CD4-positive, alpha-beta T cell treated with Interleukin-12 subunit alpha and Interleukin-12 subunit beta, for 1 hour (primary cell): Measurements from ENCODE around the gene FITM1.

ENCODE experiments used
- DNase-seq: peaks from one replicate; pipeline ENCODE4 v3.0.0-alpha.2; 2020

The FITM1 gene, protein sequence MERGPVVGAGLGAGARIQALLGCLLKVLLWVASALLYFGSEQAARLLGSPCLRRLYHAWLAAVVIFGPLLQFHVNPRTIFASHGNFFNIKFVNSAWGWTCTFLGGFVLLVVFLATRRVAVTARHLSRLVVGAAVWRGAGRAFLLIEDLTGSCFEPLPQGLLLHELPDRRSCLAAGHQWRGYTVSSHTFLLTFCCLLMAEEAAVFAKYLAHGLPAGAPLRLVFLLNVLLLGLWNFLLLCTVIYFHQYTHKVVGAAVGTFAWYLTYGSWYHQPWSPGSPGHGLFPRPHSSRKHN

DNA sequence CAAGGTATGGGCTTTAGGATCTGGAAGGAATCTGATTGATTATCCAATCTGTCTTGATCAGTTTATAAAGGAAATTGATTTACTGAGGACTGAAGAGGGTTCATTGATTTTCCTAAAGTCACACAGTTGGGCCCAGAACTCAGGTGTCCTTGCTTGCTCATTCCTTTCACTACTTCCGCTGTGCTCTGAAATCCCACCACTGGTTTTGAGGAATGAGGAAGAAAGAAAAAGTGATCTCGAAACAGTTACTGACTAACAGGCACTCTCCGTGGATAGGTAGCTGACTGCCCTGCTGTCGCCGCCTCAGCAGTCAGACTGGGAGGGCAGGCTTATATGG is at the start of gene FITM1:
Gene FITM1, plus strand, starts transcription at position 280 of the 337 bp plus-strand sequence. CDS start 905 bp downstream, outside the sequence.
- DNase-seq, result no peak

DNA sequence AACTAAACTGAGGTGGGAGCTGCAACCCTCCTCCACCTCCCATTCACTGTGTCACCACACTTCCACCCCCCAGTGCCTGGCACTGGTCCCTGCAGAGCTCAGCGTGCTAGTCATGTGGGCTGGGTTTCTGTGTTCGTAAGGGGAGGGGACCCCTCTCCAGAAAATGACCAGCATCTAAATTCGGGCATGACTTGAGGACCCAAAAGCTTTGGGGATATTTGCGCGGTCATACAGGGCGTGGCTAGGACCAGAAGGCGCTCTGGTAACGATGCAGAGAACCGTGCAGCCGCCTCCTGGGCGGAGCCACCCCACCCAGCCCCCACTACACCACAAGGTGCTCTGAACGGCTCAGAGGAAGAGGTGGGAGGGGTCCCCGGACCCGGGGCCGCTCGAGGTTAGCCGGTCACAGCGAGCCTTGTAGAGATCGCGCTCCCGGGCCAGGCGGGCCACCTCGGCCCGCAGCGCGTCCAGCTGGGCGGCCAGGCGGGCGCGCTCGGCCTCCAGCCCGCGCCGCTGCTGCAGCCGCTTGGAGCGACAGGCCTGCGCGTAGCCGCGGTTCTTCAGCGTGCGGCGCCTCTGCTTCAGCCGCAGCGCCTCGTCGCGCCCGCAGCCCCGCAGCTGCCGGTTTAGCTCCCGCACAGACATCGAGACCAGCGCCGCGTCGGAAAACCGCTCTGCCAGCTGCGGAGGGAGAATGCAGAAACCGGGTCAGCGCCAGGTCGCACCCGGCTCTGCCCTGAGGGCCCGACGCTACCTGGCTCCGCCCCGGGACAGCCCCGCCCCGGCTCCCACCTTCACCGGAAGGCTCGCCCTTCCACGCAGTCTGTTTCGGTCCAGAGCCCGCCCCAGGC is 49.3 kb upstream of the FITM1 start:
- DNase-seq, result peak; percentile 70

DNA sequence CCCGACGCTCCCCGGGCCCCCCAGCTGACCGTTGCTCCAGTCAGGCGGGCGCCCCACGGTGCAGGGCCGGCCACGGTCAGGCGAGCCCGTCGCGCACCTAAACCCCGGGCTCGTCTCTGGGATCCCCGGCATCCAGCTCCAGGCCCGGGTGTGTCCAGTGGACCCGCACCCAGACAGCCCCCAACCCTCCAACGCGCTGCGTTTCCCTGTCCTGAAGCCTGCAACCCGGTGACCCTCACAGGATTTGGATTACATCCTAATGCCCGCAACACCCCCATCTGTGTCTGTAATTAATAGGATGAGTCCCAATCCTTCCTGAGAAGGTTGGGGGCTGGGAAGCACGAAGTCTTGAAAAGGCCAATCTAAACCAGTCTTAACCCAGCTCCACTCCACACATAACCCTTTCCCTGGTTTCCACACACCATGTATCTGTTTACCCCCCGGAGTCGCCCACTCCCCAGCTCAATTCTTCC is 48.7 kb upstream of the FITM1 start:
- DNase-seq, result no peak

DNA sequence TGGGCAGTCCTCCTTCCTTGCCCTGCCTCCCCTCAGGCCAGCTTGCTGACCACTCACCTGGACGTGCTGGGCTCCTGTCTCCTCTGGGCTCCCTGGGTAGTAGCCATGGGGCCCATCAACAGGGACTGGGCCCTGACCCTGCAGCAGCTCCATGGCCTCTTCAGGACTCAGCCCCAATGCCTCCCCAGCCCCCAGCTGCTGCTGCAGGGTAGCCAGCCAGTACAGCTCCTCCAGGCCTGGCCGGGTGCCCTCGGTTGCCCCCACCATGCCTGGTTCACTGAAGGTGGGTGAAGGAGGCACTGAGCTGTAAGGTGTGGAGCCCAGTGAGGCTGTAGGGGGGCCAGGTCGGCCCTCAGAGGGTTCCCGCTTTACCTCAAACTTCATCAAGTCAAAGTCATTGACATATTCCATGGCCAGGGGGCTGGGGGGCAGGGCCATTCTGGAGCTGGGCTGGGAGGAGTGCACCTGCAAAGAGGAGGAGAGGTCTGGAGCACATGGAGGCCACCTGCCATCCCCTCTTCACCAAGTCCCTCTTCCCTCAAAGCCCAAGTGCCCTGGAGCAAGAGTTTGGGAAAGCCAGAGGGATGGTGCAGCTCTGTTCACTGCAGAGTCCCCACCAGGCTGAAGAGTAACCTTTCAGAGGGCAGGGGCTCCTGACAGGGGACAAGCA is 47.9 kb upstream of the FITM1 start:
- no peak for DNase-seq

DNA sequence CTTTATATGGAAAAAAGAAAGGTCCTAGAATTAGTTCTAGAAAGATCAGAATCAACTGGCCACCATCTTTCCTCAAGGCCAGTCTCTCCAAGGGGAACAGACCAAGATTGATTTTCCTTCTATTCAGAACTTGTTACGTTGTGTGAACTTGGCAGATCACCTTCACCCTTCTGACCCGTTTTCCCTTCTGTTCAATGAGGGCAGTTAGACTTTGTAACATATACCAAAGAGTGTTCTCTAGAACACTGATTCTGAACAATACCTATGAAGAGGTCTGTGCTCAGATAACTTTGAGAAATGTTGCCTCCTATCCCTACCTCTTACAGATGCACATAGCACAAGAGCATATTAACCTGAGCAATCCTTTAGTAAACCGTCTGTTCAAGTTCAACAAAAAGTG is 47.0 kb upstream of the FITM1 start:
- DNase-seq, result no peak

DNA sequence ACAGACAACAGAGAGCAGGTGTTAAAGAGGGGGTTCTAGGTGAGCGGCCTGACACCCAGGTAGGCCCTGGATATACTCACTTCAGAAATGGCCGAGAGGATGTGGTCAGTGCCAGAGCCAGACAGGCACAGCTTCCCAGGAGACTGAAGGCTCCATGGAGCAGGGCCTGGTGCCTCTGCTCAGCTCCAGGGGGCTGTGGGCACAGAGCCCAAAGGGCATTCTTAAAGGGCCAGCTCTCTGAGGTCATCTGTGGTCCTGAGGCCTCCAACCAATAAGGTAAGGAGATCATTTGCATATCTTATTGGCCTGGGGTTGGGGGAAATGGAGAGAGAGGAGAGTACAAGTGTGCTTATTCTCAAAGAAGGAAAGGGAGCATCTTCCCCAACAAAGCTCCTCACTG is 46.0 kb upstream of the FITM1 start:
- DNase-seq, result no peak

DNA sequence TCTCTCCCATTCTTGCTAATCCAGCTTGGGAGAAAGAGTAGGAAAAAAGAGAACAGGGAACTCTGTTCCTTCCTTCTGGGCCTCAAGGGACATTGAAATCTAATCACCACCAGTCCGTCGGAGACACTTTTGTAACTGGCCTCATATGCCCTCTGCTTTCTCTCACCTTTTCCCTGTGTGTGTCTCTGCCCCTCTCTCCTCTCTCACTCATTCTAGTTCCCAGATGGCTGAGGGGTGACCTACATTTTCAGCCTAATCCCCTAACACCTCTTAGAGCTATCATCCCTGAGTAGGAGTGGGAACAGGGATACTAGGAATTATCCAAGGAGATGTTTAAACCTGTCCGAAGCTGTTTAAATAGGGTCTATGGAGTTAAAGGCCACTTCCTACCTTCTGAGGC is 45.2 kb upstream of the FITM1 start:
- DNase-seq, result no peak

DNA sequence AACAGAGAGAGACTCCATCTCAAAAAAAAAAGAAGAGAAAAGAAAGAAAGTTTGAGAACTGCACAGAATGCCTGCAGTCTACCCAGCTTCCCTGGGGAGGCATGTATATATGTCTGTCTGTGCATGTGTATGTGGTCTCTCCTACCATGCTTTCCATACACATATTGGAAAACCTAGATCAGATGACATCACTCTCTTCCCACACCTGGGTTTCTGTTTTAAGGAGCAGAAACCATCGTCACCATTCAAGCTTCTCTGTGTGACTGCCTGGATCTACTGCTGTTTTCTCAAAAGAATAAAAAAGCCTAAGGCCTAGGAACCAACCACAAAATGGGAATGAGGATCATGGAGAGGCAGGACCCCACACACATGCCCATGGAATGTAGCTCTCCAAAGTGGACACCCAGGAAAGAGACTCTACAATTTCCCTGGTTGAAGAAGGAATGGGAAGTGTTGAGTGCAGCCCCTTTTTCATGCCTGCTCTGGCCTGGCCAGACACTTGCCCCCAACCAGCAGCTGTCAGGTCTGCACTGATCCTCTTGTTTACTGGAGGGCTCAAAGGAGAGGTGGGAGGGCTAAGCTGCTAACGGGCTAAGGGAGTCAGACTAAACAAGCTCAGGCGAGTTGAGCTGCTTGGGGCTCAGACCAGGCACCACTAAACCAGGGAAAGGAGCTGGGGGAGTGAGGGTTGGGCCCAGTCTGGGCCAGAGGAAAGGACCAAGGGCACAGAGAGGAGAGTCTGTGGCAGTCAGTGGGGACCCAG is 44.1 kb upstream of the FITM1 start:
- DNase-seq, result no peak

DNA sequence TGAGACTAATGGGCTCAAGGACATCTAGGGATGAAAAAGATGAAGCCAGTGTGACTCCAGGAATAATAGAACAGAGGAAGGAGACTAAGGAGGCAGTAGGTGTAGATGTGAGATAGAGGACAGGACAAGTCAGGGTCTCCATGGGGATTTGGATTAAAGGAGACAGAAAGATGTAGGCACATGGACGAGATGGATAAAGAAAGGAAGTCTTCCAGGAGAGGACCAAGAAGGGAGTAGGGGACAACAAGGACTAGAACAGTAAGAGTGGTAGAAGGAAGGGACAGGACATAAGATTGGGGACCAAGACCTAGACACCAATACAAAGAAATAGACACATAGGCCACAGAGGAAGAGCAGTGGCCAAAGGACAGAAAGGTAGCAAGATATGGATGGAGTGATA is 43.5 kb upstream of the FITM1 start:
- DNase-seq, result no peak

DNA sequence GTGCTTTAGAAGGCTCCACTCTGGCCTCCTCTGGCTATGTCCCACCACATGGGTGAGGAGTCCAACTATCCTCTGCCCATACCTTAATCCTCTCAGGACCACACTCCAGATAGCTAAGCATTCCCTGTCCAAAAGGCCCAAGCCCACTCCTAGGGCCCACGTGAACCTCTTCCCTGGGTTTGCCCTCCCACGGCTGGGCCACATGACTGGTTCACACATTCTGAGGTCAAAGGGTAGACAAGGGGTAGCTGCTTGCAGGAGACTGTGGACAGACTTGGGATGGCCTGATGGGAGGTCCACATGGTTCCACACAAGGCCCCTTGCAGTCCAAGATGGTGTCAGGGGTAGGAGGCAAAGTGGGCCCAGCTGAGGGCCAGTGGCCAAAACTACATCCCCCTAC is 42.4 kb upstream of the FITM1 start:
- no peak for DNase-seq

DNA sequence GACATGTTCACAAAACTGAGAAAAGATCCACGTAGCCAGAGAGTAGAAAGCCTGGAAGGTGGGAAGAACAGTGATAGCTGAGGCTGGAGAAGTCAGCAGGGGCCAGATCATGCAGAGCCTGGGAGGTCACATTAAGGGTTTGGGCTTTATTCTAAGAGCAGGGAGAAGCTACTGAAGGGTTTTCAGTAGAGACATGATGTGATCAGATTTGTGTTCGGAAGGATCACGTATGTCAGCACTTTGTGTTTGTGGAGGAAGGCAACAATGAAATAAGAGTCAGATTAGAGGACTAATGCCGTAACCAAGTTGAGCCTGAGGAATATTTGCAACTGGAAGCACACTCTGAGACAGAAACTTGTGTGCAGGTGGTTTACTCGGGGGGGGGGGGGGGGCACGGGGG is 40.6 kb upstream of the FITM1 start:
- no peak for DNase-seq

DNA sequence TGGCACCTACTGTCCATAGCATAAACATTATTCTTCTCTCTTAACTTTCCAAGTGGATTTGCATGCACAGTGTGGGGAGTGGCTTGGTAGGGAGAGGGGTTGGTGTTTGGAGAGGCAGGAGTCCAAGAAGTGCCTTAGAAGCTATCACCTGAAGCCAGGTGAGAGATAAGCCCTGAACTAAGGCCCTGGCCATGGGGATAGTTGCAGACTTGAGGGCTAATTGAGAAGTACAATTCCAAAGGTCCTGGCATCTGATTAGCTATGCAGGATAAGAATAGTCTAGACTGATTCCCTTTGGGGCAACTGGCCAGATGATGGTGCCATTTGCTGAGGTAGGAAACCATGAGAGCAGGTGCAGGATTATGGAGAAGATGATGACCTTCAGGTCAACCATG is 38.4 kb upstream of the FITM1 start:
- no peak for DNase-seq

DNA sequence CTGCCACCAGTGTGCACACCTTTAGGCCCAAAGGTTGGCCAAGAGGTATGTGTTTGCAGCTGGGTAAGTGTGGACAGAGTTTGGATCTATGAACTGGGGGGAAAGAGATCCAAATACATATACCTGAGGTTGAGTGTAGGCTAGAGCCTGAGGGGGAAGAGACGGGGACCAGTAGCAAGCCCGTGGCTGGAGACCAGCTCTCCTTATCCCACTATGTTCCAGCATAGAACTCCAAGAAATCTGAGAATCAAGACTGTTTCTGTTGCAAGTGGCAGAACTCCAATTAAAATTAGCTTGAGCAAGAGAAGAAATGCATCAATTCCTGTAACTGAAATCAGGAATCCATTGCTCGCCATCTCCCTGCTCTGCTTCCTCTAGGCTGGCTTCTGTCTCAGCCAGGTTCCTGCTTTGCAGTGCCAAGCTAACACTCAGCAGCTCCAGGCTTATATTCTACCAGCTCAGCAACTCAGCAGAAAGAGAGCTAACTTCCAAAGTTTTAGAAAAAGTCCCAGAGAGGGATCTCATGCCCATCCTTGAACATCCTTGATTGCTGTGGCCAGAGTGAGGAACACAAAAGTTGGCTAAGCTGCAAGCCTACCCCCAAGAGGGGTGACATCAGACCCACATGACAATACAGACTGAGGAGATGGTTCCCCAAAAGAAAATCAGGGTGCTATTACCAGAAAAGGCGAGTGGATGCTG is 37.8 kb upstream of the FITM1 start:
- no peak for DNase-seq

DNA sequence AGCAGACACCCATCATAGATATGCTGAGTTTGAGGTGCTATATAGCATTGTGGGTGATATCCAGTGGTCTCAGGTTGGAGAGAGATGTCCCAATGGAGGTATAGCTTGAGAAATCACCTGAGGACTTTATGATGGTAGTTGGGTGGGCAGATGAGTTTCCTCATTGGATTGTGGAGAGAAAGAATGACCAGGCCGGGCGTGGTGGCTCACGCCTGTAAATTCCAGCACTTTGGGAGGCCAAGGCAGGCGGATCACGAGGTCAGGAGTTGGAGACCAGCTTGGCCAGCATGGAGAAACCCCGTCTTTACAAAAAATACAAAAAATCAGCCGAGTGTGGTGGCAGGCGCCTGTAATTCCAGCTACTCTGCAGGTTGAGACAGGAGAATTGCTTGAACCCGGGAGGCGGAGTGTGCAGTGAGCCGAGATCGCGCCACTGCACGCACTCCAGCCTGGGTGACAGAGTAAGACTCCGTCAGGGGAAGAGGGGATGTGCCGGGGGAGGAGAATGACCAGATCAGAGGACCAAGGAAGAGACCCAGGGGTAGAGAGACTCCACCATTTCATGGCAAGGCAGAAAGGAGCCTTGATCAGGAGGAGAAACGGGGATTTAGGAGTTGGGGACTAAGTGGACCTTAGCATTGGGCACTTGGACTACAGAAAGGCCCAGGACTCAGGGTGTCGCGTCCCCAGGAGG is 37.1 kb upstream of the FITM1 start:
- DNase-seq, result no peak

DNA sequence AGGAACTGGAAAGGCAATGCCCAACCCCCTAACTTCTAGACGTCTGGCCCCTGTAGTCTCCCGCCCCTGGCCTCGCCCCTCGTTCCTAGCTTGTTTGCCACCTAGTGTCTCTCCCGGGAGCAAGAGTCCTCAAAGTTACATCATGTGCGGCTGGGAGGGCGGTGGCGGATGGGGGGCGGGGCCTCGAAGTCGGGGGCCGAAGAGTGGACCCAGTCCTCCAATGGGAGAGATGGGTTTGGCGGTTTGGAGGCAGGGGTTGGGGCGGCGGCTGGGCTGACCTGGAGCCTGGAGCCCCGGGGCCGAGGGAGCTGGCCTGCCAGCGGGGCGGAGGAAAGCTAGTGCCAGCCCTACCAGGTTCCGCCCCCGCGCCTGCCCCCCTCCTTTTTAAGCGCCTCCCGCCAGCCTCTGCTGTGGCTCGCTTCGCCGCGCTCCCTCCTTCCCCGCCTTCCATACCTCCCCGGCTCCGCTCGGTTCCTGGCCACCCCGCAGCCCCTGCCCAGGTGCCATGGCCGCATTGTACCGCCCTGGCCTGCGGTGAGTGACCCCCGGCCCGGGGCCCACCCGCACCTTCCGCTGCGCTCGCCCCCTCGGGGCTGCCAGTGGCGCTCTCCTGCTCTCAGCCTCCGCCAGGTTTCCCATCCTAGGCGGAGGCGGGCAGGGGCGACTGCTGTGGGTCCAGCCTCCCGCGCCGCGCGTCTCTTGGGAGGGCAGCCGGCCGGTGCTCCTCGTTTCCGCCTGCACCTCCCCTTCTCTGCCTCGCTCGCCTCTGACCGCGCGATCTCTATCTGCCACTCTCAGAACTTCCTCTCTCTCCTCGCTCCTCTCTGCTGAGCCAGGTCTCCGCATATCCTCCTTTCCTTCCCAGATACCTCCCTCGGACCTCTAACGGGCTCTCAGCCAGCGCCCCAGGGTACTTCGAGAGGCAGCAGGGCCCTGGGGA is 36.3 kb upstream of the FITM1 start, which contains the start of gene PCK2:
Gene PCK2, plus strand, starts transcription at position 411 of the 940 bp plus-strand sequence. Its CDS starts 95 bp downstream, at position 506.
- peak; percentile 73 for DNase-seq

DNA sequence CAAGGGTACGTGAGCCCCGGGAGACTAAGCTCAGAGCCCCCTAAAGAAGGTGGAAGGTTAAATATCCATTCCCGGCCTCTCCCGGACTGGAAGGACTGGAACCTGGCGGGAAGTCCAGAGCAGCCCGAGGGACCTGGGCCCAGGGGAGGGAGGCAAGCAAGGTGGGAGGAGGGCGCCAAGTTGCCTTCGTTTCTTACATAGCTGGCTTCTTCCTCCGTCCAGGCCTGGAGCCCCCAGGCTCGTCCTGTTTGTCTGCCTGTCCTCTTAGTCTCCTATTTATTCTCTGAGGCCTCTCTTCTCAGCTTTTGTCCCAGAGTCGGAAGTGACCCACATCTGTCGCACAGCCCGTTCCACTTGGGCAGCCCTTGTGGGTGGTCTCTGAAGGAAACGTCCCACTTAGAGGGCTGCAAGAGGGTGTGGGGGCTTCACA is 35.6 kb upstream of the FITM1 start:
- no peak for DNase-seq

DNA sequence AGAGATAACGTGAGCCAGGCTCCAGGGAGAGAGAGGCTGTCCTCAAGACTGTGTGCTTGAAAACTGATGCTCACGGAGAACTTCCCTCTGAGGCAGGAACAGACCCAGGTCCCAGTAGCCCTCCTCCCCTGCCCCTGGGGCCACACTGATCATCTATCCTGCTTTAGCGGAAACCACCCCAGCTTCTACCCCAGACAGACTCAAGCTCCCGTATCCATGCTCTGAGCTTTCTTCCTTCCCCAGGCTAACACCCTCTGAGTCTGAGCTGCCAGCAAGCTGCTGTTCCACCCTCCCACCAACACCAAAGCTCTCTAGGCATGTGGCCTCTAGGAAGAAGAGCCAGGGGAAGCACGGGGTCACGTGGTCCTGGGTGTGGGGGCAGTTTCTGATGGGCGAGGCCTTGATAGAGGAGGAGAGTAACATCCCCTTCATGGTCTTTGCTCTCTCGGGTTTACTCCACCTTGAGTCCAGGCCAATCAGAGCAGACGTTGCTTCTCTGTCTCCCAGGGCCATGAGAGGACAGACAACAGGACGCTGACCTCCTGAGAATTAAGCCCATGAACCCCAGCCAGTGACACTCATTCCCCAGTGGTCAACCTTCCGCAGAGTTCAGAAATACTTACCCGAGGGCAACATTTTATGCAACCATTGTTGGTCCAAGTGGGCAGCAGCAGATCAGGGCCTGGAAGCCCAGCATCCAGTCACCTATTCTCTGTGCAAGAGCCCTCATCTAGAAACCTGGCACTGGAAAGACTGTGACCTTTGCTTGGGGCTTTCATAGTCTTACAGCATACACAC is 35.0 kb upstream of the FITM1 start:
- peak; percentile 40 for DNase-seq

DNA sequence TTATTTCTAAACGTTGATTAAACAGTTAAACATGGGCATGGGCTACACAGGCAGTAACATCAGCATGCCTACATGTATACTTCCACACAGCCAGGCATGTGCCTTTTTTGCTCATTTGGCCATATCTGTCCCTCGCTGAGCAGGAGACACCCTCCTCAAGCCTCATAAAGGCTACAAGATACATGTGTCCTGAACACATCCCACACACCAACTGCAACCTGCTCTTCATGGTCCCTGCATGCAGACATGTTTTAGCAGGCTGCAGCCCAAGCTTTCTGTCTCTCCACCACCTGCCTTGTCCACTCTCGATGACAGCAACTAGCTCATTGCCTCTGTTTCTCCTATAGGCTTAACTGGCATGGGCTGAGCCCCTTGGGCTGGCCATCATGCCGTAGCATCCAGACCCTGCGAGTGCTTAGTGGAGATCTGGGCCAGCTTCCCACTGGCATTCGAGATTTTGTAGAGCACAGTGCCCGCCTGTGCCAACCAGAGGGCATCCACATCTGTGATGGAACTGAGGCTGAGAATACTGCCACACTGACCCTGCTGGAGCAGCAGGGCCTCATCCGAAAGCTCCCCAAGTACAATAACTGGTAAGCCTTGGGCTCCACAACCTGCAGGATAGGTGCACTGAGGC is 33.8 kb upstream of the FITM1 start:
- no peak for DNase-seq
